Glomerular visceral epithelial cell (primary cell): Measurements from ENCODE around the gene PCLO.

Experiments
- DNase-seq: peaks from one replicate; pipeline ENCODE4 v3.0.0-alpha.2; 2016; ENCODE audit errors: extremely low spot score

PCLO gene

DNA sequence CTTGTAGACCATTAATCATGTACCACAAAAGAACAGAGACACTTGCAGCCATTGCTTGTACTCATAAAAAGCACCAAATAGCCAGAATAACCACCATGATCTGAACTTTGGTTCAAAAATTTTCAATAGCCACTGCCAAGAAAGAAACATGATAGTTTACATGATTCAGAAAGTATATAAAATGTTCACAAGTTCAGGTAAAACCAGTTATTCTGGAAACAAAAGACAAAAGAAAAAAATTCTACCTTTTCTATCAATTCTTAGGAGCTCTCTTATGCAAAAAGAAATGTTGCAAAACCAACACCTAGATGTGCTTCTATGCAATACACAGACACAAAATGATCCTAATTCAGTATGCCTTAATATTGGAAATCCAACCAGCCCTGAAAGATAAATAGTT lies 108.7 kb downstream of the PCLO start:
- no peak for DNase-seq

GRCh38 chr7:83040484-83040883 lies 122.2 kb downstream of the PCLO start:
- DNase-seq: no peak

- DNase-seq: no peak
Measured at GRCh38 chr7:83038787-83039186, 123.9 kb downstream of the PCLO start.

DNA sequence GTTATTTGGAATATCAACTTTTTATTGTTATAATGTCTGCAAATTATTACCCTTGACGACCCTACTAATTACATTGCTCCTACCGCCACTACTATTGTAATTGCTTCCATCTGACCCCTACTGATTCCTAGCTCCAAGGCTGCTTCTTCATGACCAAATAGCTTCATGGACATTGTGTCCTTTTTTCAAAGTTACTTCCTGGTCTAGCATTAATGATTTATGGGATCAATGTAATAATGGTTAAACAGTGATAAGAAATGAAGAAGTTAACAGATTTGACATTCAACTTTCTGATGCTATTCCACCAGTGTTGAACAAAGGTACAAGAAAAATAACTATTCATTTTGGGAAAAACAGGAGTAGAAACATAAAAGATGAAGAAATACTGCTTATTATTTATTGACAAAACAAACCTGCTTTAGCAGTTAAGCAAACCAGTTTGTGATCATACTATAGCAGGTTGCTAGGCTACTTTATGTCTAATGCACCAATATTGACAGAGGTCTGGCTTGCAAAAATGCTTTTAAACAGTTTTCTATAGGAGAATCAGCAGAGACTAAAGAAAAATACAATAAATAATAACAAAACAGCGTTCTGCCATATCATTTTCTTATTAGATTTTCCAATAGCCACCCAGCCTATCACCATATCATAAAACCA lies 125.8 kb downstream of the PCLO start:
- DNase-seq: no peak

DNA sequence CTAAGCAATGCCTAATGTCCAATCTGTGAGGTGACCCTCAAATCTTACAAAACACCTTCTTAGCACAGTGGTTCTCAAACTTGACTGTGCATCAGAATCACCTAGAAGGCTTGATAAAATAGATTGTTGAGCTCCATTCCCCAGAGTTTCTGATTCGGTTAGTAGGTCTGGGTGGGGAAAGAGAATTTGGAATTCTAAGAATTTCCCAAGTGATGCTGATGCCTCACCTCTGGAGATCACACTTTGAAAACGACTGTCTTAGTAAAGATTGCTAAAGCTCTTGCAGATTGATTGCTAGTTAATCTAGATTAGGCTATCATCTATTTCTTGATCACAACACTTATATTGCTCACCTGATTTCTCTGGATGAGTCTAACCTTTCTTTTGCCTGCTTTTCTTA lies 126.6 kb downstream of the PCLO start:
- DNase-seq: no peak

GRCh38 chr7:83032195-83032594 lies 130.5 kb downstream of the PCLO start:
- DNase-seq: no peak

DNA sequence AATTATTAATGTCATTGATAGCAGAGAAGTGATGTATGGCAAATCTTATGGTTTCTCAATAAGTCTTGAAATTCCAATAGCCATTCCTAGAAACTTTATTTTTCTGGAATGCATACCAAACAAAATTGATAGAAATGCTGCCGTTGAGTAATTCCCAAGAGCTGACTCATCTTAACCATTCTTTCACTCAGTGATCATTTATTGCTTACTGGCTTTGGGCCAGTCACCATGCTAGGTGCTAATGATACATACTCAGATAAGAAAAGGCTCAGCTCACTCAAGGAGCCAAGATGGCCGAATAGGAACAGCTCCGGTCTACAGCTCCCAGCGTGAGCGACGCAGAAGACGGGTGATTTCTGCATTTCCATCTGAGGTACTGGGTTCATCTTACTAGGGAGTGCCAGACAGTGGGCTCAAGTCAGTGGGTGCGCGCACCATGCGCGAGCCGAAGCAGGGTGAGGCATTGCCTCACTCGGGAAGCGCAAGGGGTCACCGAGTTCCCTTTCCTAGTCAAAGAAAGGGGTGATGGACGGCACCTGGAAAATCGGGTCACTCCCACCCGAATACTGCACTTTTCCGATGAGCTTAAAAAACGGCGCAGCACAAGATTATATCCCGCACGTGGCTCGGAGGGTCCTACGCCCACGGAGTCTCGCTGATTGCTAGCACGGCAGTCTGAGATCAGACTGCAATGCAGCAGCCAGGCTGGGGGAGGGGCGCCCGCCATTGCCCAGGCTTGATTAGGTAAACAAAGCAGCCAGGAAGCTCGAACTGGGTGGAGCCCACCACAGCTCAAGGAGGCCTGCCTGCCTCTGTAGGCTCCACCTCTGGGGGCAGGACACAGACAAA lies 138.6 kb downstream of the PCLO start:
- peak; percentile 67 for DNase-seq

- no peak for DNase-seq
Measured at GRCh38 chr7:83021032-83021431, 141.7 kb downstream of the PCLO start.

- DNase-seq: no peak
Measured at GRCh38 chr7:83020161-83020560, 142.5 kb downstream of the PCLO start.

GRCh38 chr7:83015916-83016315 lies 146.8 kb downstream of the PCLO start:
- no peak for DNase-seq

- DNase-seq: no peak
Measured at GRCh38 chr7:83014546-83014945, 148.1 kb downstream of the PCLO start.

DNA sequence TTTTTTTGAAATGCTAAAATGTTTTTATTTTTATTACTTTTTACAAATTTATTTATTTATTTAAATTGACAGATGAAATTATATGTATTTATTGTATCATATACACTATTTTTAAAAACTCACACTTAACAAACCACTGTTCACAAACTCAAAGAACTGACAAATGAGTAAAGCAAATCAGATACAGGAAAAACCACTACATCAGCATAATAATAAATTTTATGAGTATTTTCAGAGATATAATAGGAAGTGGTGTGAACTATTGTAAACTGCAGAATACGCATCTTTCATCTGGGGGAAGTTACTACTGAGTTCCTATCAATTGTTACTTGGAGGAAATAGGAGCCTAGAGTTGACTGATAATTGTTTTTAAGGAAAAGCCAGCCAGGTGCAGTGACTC lies 150.7 kb downstream of the PCLO start:
- DNase-seq: no peak

- DNase-seq: peak; percentile 5
Measured at GRCh38 chr7:83005410-83005809, 157.3 kb downstream of the PCLO start.

- peak; percentile 58 for DNase-seq
Measured at GRCh38 chr7:83001362-83002040, 161.2 kb downstream of the PCLO start.

DNA sequence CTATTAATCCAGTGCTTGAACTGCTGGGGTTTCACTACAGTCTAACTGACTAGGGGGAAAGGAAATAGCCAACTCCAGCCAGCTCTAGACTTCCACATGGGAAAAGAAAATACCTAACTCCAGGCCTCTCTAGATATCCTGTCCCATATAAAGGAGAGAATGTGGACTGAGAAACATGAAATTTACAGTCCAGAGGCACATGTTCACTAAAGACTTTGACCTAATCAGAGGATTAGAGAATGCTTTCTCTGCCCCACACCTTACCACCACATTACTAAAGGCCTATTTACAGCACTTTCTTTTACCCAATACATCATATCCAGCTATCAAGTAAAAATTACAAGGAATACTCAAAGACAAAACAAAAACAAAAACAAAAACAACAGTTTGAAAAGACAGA lies 164.2 kb downstream of the PCLO start:
- no peak for DNase-seq

DNA sequence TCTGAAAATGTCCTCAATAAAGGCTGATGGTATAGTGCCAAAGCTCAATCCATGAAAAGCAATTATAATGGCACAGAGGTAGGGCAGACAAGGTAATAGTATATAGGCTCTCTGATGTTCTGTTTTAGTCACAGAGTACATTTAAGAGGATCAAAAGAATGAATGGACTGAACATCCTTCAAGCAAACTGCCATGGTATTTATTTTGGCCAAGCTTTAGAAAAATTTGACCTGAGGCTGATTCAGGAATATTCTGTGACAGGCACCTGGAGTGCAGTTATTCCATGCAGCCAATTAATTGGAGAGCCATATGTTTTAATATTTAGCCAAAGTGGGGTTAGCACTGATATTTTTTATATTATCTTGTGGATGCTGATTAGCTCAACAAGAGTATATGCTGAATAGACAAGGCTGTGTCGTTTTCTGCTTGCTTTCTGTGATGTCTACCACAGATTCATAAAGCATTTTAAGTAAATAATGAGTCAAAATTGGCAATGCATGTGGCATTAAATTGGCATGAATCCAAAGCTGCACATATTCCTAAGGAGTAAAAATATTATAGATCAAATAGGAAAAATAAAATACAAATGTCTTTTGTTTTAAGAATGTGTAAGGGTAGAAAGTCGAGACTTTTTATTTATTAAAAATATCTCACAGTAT lies 177.4 kb downstream of the PCLO start:
- no peak for DNase-seq

GRCh38 chr7:82980130-82980788 lies 182.4 kb downstream of the PCLO start:
- DNase-seq: no peak

- DNase-seq: no peak
Measured at GRCh38 chr7:82975811-82976468, 186.7 kb downstream of the PCLO start.

DNA sequence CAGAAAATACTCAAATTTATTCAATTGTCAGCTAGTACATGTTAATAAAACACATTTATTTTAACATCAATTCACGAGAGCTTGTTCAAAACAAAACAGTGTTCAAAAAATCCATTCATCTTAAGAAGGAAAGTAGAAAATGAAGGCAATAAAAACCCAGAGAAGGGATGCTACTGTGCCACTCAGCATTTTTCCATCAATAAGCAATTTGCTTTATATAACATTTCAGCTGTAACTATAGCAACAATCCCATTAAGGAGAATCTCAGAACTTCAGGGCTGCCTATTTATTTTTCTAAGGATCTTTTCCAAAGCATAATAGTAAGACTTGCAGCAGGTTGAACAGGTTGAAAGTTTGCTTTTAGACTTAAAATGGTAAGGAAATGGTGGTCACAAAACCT lies 190.5 kb downstream of the PCLO start:
- no peak for DNase-seq

DNA sequence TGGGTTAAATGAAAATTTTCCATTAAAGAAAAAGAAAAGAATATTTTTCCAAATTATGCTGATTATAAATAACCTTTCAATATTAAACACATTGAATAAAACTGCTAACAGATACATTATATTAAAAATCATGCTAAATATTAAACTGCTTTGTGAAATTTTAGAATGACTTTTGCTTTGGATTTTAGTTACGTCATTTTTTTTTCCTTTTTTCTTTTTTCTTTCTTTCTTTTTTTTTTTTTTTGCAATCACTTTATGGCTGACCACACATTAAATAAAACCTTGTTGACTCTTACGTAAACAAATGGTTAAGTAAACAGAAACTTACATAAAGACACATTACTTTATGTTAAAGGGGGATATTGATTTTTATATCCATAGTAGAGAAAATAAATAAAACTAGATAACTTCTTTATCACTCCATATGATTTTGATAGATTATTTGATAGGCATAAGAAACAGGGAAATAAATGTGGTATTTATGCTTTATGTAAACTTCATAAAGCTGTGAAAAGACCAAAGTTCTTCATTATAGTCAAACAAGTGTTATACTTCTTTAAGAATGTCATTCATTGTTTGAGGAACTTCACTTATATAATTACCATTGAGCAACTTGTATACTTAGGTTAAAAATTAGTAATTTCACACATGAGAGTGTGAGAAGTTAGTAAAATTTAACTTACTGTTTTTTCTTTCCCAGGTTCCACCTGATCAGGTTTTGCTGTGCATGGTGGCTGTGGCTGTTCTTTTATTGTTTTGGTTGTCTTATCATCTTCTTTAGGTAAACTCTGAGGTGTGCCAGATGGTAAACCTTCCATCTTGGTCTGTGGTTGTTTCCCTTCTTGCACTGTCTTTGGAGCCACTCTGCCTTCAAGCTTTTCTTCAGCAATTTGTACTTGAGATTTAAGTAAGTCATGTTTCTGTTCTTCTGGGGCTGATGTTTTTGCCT lies 197.3 kb downstream of the PCLO start:
- DNase-seq: no peak
